H1 (cell line): Measurements from ENCODE around the gene TEAD2. TPM values are rescaled to one million over a fixed set of nuclear protein-coding genes. Genes with fewer than 3 reads are reported as not detected.
A peak's percentile ranks its signal among the peaks of the same experiment; 100 is the strongest.

Experiments
- CTBP2 ChIP-seq: IDR thresholded peaks from 2 replicates; pipeline ENCODE4 v1.7.0; 2011; ENCODE audit warnings: borderline replicate concordance, mild to moderate bottlenecking, moderate library complexity, mixed read lengths, low read length; ENCODE audit not compliant: insufficient read depth, insufficient read length
- JUN ChIP-seq: IDR thresholded peaks from 2 replicates; pipeline ENCODE4 v1.6.1; 2011; ENCODE audit warnings: low read depth, mild to moderate bottlenecking, improper control_type of control experiment, low read length
- MAFK ChIP-seq: IDR thresholded peaks from 2 replicates; pipeline ENCODE4 v1.6.1; 2012; ENCODE audit warnings: low read depth, mild to moderate bottlenecking, improper control_type of control experiment, low read length
- PHF8 ChIP-seq: fragments of 200-600 bp; sonication (generic); conservative IDR thresholded peaks from 2 replicates; pipeline ENCODE4 v1.7.1; 2012; ENCODE audit warnings: low read depth, mild to moderate bottlenecking, inconsistent platforms, low read length, moderate library complexity
- RBBP5 ChIP-seq: IDR thresholded peaks from 2 replicates; pipeline ENCODE4 v1.7.1; 2012; ENCODE audit warnings: low read depth, mild to moderate bottlenecking, inconsistent platforms, low read length, moderate library complexity, borderline replicate concordance
- SIN3A ChIP-seq, 2 experiments: IDR thresholded peaks in 1 of 2; conservative IDR thresholded peaks in 1 of 2; 2 replicates each; pipeline ENCODE4 v1.6.1; 2011 to 2012; ENCODE audit warnings: low read length in 2 of 2, improper control_type of control experiment in 1 of 2, low read depth in 1 of 2, mild to moderate bottlenecking in 1 of 2
- TBP ChIP-seq: IDR thresholded peaks from 2 replicates; pipeline ENCODE4 v1.6.1; 2011; ENCODE audit warnings: low read depth, low read length, improper control_type of control experiment
- polyA plus RNA-seq, 7 experiments: library from polyadenylated mRNA; depleted of rRNA in 3 of 7; stranded (reverse) in 5 of 7; unstranded in 2 of 7; fragments of >200 nt in 5 of 7; fragments of 200-250 nt in 2 of 7; gene quantifications; 1 replicate in 5 of 7; 2 replicates in 1 of 7; 4 replicates in 1 of 7; pipeline versions ENCODE4 v1.2.1 to v1.2.3, GENCODE V29; 2011 to 2013; ENCODE audit warnings: missing spikeins in 2 of 7, mixed read lengths in 2 of 7
- total RNA-seq: library from RNA; stranded (reverse); fragmentation: NEBNext Ultra II Directional; extraction: Animal tissue kit (Norgen Biotek cat#: 25700); gene quantifications from 2 replicates; pipeline ENCODE4 v1.2.1, GENCODE V29; 2021
- TF ChIP-seq, protein P1 (sequence below): fragments of 300-600 bp; sonication (generic); IDR thresholded peaks from 2 replicates; pipeline ENCODE4 v1.7.1; 2012; ENCODE audit warnings: low read length, moderate library complexity, mild to moderate bottlenecking, inconsistent platforms; ENCODE audit not compliant: insufficient replicate concordance

TEAD2 gene
- total and polyA plus RNA-seq, 2 of the 8 experiments (the other 6 are each of a cell fraction or from before 2014, with no cell fraction given), result 87.6 to 146 TPM

DNA sequence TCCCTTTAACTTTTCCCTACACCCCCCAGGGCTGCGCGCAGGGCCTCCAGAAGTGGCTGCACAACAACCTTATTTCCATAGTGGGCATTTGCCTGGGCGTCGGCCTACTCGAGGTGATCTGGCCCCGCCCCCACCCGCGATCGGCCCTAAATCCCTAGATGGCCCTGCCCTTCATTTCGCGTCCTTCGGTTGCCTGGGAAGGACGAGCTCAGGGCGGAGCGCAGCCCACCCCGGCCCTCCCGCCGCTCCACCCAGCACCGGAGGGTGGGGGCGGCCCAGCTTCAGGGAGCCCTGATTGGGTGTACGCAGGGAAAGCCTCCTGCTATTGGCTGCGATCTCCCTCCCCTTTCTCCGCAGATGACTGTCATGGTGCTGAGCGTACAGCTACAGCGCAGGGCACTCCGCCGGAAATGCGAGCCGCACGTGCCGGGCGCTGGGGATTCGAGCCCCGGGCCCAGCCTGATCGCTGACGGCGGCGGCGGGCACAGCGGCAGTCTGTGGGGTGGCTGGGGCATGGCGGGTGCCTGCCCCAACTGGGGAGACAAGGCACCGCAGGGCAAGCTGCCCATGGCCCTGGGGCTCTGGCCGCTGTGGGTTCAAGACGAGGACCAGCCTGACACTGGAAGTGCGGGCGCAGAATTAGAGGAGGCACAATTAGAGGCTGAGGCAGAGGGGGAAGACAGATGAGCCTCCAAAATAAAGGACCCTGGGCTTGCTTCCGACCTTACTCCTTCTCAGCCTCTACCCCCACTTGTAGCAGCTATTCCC is 22.7 kb downstream of the TEAD2 start (continued):
- TF ChIP-seq RBBP5 (no peak; the same call in 1 of the 2 replicates), TBP (no peak; the same call in none of the 2 replicates), JUN (no peak), CTBP2 (no peak), SIN3A (conservative IDR thresholded peaks at IDR 0.05 in 1 of 2, IDR thresholded peaks at IDR 0.05 in 1 of 2; ENCODE audit: low read depth in 1 of 2, low read length in 2 of 2) (peak in 1 of 2 experiments; percentile 87; a peak in 2 of 4 replicates), MAFK (no peak), PHF8 (no peak)
- TF ChIP-seq, protein P1, sequence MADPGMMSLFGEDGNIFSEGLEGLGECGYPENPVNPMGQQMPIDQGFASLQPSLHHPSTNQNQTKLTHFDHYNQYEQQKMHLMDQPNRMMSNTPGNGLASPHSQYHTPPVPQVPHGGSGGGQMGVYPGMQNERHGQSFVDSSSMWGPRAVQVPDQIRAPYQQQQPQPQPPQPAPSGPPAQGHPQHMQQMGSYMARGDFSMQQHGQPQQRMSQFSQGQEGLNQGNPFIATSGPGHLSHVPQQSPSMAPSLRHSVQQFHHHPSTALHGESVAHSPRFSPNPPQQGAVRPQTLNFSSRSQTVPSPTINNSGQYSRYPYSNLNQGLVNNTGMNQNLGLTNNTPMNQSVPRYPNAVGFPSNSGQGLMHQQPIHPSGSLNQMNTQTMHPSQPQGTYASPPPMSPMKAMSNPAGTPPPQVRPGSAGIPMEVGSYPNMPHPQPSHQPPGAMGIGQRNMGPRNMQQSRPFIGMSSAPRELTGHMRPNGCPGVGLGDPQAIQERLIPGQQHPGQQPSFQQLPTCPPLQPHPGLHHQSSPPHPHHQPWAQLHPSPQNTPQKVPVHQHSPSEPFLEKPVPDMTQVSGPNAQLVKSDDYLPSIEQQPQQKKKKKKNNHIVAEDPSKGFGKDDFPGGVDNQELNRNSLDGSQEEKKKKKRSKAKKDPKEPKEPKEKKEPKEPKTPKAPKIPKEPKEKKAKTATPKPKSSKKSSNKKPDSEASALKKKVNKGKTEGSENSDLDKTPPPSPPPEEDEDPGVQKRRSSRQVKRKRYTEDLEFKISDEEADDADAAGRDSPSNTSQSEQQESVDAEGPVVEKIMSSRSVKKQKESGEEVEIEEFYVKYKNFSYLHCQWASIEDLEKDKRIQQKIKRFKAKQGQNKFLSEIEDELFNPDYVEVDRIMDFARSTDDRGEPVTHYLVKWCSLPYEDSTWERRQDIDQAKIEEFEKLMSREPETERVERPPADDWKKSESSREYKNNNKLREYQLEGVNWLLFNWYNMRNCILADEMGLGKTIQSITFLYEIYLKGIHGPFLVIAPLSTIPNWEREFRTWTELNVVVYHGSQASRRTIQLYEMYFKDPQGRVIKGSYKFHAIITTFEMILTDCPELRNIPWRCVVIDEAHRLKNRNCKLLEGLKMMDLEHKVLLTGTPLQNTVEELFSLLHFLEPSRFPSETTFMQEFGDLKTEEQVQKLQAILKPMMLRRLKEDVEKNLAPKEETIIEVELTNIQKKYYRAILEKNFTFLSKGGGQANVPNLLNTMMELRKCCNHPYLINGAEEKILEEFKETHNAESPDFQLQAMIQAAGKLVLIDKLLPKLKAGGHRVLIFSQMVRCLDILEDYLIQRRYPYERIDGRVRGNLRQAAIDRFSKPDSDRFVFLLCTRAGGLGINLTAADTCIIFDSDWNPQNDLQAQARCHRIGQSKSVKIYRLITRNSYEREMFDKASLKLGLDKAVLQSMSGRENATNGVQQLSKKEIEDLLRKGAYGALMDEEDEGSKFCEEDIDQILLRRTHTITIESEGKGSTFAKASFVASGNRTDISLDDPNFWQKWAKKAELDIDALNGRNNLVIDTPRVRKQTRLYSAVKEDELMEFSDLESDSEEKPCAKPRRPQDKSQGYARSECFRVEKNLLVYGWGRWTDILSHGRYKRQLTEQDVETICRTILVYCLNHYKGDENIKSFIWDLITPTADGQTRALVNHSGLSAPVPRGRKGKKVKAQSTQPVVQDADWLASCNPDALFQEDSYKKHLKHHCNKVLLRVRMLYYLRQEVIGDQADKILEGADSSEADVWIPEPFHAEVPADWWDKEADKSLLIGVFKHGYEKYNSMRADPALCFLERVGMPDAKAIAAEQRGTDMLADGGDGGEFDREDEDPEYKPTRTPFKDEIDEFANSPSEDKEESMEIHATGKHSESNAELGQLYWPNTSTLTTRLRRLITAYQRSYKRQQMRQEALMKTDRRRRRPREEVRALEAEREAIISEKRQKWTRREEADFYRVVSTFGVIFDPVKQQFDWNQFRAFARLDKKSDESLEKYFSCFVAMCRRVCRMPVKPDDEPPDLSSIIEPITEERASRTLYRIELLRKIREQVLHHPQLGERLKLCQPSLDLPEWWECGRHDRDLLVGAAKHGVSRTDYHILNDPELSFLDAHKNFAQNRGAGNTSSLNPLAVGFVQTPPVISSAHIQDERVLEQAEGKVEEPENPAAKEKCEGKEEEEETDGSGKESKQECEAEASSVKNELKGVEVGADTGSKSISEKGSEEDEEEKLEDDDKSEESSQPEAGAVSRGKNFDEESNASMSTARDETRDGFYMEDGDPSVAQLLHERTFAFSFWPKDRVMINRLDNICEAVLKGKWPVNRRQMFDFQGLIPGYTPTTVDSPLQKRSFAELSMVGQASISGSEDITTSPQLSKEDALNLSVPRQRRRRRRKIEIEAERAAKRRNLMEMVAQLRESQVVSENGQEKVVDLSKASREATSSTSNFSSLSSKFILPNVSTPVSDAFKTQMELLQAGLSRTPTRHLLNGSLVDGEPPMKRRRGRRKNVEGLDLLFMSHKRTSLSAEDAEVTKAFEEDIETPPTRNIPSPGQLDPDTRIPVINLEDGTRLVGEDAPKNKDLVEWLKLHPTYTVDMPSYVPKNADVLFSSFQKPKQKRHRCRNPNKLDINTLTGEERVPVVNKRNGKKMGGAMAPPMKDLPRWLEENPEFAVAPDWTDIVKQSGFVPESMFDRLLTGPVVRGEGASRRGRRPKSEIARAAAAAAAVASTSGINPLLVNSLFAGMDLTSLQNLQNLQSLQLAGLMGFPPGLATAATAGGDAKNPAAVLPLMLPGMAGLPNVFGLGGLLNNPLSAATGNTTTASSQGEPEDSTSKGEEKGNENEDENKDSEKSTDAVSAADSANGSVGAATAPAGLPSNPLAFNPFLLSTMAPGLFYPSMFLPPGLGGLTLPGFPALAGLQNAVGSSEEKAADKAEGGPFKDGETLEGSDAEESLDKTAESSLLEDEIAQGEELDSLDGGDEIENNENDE, result no peak
- TF ChIP-seq, all 59 proteins: peak for 15
